A549 (cell line): ENCODE results near the gene GDF7. TPM values are rescaled to one million over a fixed set of nuclear protein-coding genes. Genes with fewer than 3 reads are reported as not detected.

Experiments
- ATAC-seq, 2 experiments: fragments of 200-7000 bp in 1 of 2; fragments of >200 bp in 1 of 2; cut with Nextera tagmentation in 1 of 2; cut with Tn5 transposase in 1 of 2; 3 replicates each; pipeline versions ENCODE4 v1.8.0 to v1.9.1; 2018 to 2020; ENCODE audit warnings: mild to moderate bottlenecking in 1 of 2, moderate library complexity in 1 of 2
- CTCF ChIA-PET: fragments of 300-600 bp; sonication (Branson Sonifier 250); formaldehyde crosslinking; extraction: SDS; loops from one replicate; lab custom pipeline; 2021; ENCODE audit warnings: antibody characterized with exemption, inconsistent platforms; lab: Yijun Ruan, JAX
- POLR2A ChIA-PET: fragments of 350-600 bp; formaldehyde crosslinking; extraction: SDS; loops from one replicate; lab custom pipeline; 2021; ENCODE audit warnings: antibody characterized with exemption, inconsistent platforms; lab: Yijun Ruan, JAX
- DNase-seq, 2 experiments: peaks; one replicate each; pipeline versions ENCODE4 v3.0.0 to v3.0.0-alpha.2; 2011 to 2016; ENCODE audit warnings: low read depth in 1 of 2, low spot score in 1 of 2
- FAIRE-seq: peaks from 2 replicates; lab custom pipeline; 2011; peaks lifted over from hg19 to GRCh38; lab: Jason Lieb, UNC
- H3K27ac ChIP-seq, 2 experiments: fragments of >200 bp; sonication (Bioruptor Twin); formaldehyde crosslinking; 3 replicates each; pipeline ENCODE4 v1.5.1; 2016 to 2017
- H3K4me1 ChIP-seq: fragments of >200 bp; sonication (Bioruptor Twin); formaldehyde crosslinking; 3 replicates; pipeline ENCODE4 v1.6.1; 2016
- H3K4me2 ChIP-seq: fragments of >200 bp; sonication (Bioruptor Twin); formaldehyde crosslinking; 3 replicates; pipeline ENCODE4 v1.6.1; 2016
- H3K4me3 ChIP-seq: fragments of >200 bp; sonication (Bioruptor Twin); formaldehyde crosslinking; 3 replicates; pipeline ENCODE4 v1.5.1; 2016
- H3K9me3 ChIP-seq: fragments of >200 bp; sonication (Bioruptor Twin); formaldehyde crosslinking; 3 replicates; pipeline ENCODE4 v1.6.1; 2016
- CEBPB ChIP-seq, 2 experiments: fragments of >200 bp in 1 of 2; sonication (Bioruptor Twin) in 1 of 2; formaldehyde crosslinking in 1 of 2; IDR thresholded peaks; 2 replicates each; pipeline ENCODE4 v1.6.1; 2012 to 2016
- EP300 ChIP-seq, 2 experiments: fragments of >200 bp; sonication (Bioruptor Twin); formaldehyde crosslinking; IDR thresholded peaks; 2 replicates in 1 of 2; 3 replicates in 1 of 2; pipeline ENCODE4 v1.6.1; 2016 to 2017
- ESRRA ChIP-seq: fragments of 150-350 bp; IDR thresholded peaks from 2 replicates; pipeline ENCODE4 v1.6.1; 2014; ENCODE audit warnings: mild to moderate bottlenecking, low read length, borderline replicate concordance
- FOSL2 ChIP-seq, 2 experiments: fragments of 450-650 bp in 1 of 2; fragments of >200 bp in 1 of 2; sonication (Bioruptor Twin) in 1 of 2; formaldehyde crosslinking; IDR thresholded peaks; 2 replicates each; pipeline versions ENCODE4 v1.5.0 to v1.6.1; 2016 to 2020; ENCODE audit warnings: mild to moderate bottlenecking in 1 of 2, moderate library complexity in 1 of 2
- GATA3 ChIP-seq: IDR thresholded peaks from 2 replicates; pipeline ENCODE4 v1.6.1; 2012; ENCODE audit warnings: borderline replicate concordance
- MYC ChIP-seq: IDR thresholded peaks from 2 replicates; pipeline ENCODE4 v1.6.1; 2012; ENCODE audit warnings: mild to moderate bottlenecking, inconsistent platforms, low read length, improper control_type of control experiment, borderline replicate concordance
- NFE2L2 ChIP-seq: fragments of 150-350 bp; conservative IDR thresholded peaks from 2 replicates; pipeline ENCODE4 v1.6.1; 2014; ENCODE audit warnings: low read length
- RAD21 ChIP-seq, 2 experiments: fragments of >200 bp in 1 of 2; sonication (Bioruptor Twin) in 1 of 2; formaldehyde crosslinking in 1 of 2; IDR thresholded peaks in 1 of 2; conservative IDR thresholded peaks in 1 of 2; 2 replicates in 1 of 2; 3 replicates in 1 of 2; pipeline ENCODE4 v1.6.1; 2012 to 2018; ENCODE audit warnings: inconsistent platforms in 1 of 2
- RARB ChIP-seq: fragments of 250-450 bp; sonication (Bioruptor Pico); IDR thresholded peaks from 2 replicates; pipeline ENCODE4 v1.8.0; 2021; ENCODE audit warnings: mild to moderate bottlenecking, moderate library complexity
- RCOR1 ChIP-seq: fragments of 150-350 bp; IDR thresholded peaks from 2 replicates; pipeline ENCODE4 v1.6.1; 2014; ENCODE audit warnings: antibody characterized with exemption, low read length, low read depth
- SMC3 ChIP-seq: fragments of >200 bp; sonication (Bioruptor Twin); formaldehyde crosslinking; IDR thresholded peaks from 3 replicates; pipeline ENCODE4 v1.6.1; 2018; ENCODE audit warnings: inconsistent platforms
- SREBF2 ChIP-seq: fragments of 450-650 bp; IDR thresholded peaks from 2 replicates; pipeline ENCODE4 v1.6.1; 2014; ENCODE audit warnings: mild to moderate bottlenecking, moderate library complexity
- TFCP2L1 ChIP-seq: fragments of 250-450 bp; sonication (Bioruptor Pico); IDR thresholded peaks from 2 replicates; pipeline ENCODE4 v1.5.0; 2021; ENCODE audit warnings: mild to moderate bottlenecking
- ZC3H11A ChIP-seq: fragments of 450-650 bp; IDR thresholded peaks from 2 replicates; pipeline ENCODE4 v1.6.1; 2014; ENCODE audit warnings: antibody characterized with exemption, mild to moderate bottlenecking
- WGBS: methylation state at CpG from one replicate; pipeline ENCODE4 v1.1.6; 2017; ENCODE audit errors: missing lambda C conversion rate; 5-methylcytosine and 5-hydroxymethylcytosine counted together
- polyA plus RNA-seq, 4 experiments: library from polyadenylated mRNA; depleted of rRNA in 3 of 4; stranded (reverse); fragments of >200 nt; fragmentation: RNase III in 1 of 4; extraction: RNeasy Plus Mini Kit Qiagen cat#74134 plus additional on column Dnase treatment in 1 of 4; gene quantifications; 2 replicates in 3 of 4; 3 replicates in 1 of 4; pipeline ENCODE4 v1.2.3, GENCODE V29; 2011 to 2017
- TF ChIP-seq, protein P1 (sequence below): fragments of 250-450 bp; sonication (Bioruptor Pico); IDR thresholded peaks from 2 replicates; pipeline ENCODE4 v1.5.0; 2020; ENCODE audit warnings: low read depth, mild to moderate bottlenecking, moderate library complexity
- TF ChIP-seq, protein P2 (sequence below): IDR thresholded peaks from 2 replicates; pipeline ENCODE4 v1.6.1; 2012
- TF ChIP-seq, protein P3 (sequence below): fragments of 200-600 bp; sonication (generic); IDR thresholded peaks from 2 replicates; pipeline ENCODE4 v1.6.1; 2016; ENCODE audit warnings: antibody characterized with exemption, mild to moderate bottlenecking, moderate library complexity
- TF ChIP-seq, protein P4 (sequence below): fragments of >200 bp; sonication (Bioruptor Twin); formaldehyde crosslinking; IDR thresholded peaks from 3 replicates; pipeline ENCODE4 v1.6.1; 2016
- TF ChIP-seq, protein P5 (sequence below): fragments of 150-350 bp; IDR thresholded peaks from 2 replicates; pipeline ENCODE4 v1.6.1; 2014; ENCODE audit warnings: low read depth, mild to moderate bottlenecking, low read length
- TF ChIP-seq, protein P6 (sequence below): fragments of >200 bp; sonication (Bioruptor Twin); formaldehyde crosslinking; IDR thresholded peaks from 3 replicates; pipeline ENCODE4 v1.5.1; 2016
- TF ChIP-seq, protein P7 (sequence below): fragments of >200 bp; sonication (Bioruptor Twin); formaldehyde crosslinking; IDR thresholded peaks from 2 replicates; pipeline ENCODE4 v1.6.1; 2016

Gene GDF7
- polyA plus RNA-seq, 2 of the 4 experiments (the other 2 are of a cell fraction) = 0.03 to 0.05 TPM

DNA sequence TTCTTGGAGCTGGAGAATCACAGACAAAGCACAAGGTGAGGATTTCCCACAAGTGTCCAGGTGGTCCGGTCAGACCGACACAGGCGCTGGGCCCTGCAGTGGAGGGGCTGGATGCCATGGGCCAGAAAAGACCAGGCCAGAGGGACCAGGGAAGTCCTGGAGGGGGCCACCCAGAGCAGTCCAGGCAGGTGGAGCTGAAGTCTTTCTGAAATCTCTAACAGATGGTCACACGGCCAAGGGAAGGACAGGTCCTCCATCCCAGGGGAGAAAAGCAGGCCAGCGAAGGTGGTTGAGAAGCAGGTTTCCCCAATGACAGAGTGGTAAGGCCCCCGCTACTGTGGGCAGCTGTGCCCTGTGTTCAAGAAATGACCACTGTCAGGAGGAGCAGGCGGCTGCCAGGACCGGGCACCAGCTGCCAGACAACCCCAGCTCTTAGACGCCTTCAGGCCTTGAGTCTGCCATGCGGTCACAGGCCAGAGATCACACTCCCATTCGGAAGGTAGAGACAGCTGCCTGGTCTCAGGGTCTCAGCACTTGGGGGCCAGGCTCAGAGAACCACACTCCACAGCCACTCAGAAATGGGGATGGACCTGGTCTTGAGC is 42.0 kb upstream of the GDF7 start:
- Histone ChIP-seq H3K4me1 (no peaks in the 10 kb centered on the region), H3K27ac (no peak overlapping the region), H3K4me2 (no peak overlapping the region), H3K4me3 (no peak overlapping the region), H3K9me3 (no peaks in the 10 kb centered on the region)
- ChIA-PET POLR2A (interaction anchor here (2.4 kb wide), 1 partner anchor 178 kb away, joined by 16 read pairs; the partner anchor contains the start of gene RHOB), CTCF (interaction anchor here (0.9 to 4.8 kb wide), 10 partner anchors 10 to 213 kb away, joined by 3 to 30 read pairs (median 5); partner anchors contain the start of gene HS1BP3)
- FAIRE-seq (no peak), ATAC-seq (no peak), DNase-seq (no peak)
- TF ChIP-seq SREBF2 (no peak), SMC3 (no peak), RARB (CRISPR knock-in tag) (no peak), ZC3H11A (no peak), NFE2L2 (no peak), ESRRA (no peak), EP300 (IDR thresholded peaks at IDR 0.05) (no peak), FOSL2 (IDR thresholded peaks at IDR 0.05) (no peak), FOSL2 (CRISPR knock-in tag; IDR thresholded peaks at IDR 0.05) (no peak), RAD21 (conservative IDR thresholded peaks at IDR 0.05 in 1 of 2, IDR thresholded peaks at IDR 0.05 in 1 of 2) (no peak)
- TF ChIP-seq, protein P1, sequence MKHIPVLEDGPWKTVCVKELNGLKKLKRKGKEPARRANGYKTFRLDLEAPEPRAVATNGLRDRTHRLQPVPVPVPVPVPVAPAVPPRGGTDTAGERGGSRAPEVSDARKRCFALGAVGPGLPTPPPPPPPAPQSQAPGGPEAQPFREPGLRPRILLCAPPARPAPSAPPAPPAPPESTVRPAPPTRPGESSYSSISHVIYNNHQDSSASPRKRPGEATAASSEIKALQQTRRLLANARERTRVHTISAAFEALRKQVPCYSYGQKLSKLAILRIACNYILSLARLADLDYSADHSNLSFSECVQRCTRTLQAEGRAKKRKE (CRISPR knock-in tag) = no peak
- TF ChIP-seq, protein P2, sequence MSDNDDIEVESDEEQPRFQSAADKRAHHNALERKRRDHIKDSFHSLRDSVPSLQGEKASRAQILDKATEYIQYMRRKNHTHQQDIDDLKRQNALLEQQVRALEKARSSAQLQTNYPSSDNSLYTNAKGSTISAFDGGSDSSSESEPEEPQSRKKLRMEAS = no peak
- 85% methylated on average over 11 of the region's 11 CpGs for WGBS

DNA sequence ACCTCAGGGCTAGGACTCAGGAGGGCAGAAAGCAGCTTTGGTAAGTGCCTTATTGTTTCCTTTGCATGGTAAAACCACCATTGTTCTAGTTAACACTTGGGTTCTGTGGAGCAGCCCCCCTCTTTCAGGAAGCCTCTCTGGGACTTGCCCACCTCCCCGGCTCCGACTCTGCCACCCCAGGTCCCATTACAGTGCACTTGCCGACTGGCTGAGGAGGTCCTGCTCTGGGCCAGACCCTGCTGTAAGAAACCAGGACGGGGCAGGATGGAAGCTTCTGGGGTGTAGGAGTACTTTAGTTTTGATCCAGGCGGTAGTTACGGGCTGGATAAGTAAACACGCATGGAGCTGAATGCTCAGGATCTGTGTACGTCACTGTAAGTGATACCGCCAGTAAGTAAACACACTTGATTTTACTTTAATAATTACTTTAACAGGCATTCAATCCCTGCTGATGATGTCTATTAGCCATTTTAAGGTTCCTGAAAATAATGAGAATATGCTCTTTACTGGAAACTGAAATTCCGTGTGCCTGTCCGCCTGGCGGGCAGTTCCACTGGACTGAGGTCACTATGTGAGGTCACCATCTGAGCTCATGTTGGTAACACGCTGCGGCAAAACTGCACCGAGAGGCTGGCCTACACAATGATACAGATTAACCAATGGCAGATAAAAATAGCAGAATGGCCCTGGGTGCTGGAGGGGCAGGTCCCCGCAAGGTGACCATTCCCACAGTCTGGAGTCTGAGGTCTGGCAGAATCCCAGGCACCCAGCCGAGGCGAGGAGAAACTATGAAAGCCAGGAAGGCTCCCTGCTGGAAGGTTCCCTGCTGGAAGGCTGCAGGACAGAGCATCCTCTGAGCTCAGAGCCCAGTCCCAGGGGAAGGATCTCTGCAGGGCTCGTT is 41.2 kb upstream of the GDF7 start:
- no peak for FAIRE-seq
- Histone ChIP-seq H3K27ac (no peak overlapping the region), H3K4me1 (no peaks in the 10 kb centered on the region), H3K4me2 (no peak overlapping the region), H3K4me3 (no peak overlapping the region), H3K9me3 (no peaks in the 10 kb centered on the region)
- WGBS = 90% methylated on average over 19 of the region's 19 CpGs
- DNase-seq = no peak
- ATAC-seq = no peak
- ChIA-PET POLR2A (interaction anchor here (0.6 to 2.4 kb wide), 2 partner anchors 35 to 179 kb away, joined by 3 to 16 read pairs; partner anchors contain the start of gene RHOB), CTCF (interaction anchor here (0.5 to 4.8 kb wide), 12 partner anchors 9 to 248 kb away, joined by 3 to 30 read pairs (median 4); partner anchors contain the start of gene HS1BP3)
- TF ChIP-seq RCOR1 = no peak
- no peak for TF ChIP-seq NFE2L2
- no peak for TF ChIP-seq MYC
- TF ChIP-seq EP300 (IDR thresholded peaks at IDR 0.05) = no peak
- TF ChIP-seq, protein P3, sequence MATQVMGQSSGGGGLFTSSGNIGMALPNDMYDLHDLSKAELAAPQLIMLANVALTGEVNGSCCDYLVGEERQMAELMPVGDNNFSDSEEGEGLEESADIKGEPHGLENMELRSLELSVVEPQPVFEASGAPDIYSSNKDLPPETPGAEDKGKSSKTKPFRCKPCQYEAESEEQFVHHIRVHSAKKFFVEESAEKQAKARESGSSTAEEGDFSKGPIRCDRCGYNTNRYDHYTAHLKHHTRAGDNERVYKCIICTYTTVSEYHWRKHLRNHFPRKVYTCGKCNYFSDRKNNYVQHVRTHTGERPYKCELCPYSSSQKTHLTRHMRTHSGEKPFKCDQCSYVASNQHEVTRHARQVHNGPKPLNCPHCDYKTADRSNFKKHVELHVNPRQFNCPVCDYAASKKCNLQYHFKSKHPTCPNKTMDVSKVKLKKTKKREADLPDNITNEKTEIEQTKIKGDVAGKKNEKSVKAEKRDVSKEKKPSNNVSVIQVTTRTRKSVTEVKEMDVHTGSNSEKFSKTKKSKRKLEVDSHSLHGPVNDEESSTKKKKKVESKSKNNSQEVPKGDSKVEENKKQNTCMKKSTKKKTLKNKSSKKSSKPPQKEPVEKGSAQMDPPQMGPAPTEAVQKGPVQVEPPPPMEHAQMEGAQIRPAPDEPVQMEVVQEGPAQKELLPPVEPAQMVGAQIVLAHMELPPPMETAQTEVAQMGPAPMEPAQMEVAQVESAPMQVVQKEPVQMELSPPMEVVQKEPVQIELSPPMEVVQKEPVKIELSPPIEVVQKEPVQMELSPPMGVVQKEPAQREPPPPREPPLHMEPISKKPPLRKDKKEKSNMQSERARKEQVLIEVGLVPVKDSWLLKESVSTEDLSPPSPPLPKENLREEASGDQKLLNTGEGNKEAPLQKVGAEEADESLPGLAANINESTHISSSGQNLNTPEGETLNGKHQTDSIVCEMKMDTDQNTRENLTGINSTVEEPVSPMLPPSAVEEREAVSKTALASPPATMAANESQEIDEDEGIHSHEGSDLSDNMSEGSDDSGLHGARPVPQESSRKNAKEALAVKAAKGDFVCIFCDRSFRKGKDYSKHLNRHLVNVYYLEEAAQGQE = no peak
- TF ChIP-seq RARB (CRISPR knock-in tag) = no peak
- TF ChIP-seq GATA3 = no peak
- no peak for TF ChIP-seq TFCP2L1 (CRISPR knock-in tag)
- TF ChIP-seq, protein P4, sequence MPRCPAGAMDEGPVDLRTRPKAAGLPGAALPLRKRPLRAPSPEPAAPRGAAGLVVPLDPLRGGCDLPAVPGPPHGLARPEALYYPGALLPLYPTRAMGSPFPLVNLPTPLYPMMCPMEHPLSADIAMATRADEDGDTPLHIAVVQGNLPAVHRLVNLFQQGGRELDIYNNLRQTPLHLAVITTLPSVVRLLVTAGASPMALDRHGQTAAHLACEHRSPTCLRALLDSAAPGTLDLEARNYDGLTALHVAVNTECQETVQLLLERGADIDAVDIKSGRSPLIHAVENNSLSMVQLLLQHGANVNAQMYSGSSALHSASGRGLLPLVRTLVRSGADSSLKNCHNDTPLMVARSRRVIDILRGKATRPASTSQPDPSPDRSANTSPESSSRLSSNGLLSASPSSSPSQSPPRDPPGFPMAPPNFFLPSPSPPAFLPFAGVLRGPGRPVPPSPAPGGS = no peak
- no peak for TF ChIP-seq CEBPB (IDR thresholded peaks at IDR 0.05)
- TF ChIP-seq, protein P5, sequence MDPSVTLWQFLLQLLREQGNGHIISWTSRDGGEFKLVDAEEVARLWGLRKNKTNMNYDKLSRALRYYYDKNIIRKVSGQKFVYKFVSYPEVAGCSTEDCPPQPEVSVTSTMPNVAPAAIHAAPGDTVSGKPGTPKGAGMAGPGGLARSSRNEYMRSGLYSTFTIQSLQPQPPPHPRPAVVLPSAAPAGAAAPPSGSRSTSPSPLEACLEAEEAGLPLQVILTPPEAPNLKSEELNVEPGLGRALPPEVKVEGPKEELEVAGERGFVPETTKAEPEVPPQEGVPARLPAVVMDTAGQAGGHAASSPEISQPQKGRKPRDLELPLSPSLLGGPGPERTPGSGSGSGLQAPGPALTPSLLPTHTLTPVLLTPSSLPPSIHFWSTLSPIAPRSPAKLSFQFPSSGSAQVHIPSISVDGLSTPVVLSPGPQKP = no peak
- TF ChIP-seq, protein P6, sequence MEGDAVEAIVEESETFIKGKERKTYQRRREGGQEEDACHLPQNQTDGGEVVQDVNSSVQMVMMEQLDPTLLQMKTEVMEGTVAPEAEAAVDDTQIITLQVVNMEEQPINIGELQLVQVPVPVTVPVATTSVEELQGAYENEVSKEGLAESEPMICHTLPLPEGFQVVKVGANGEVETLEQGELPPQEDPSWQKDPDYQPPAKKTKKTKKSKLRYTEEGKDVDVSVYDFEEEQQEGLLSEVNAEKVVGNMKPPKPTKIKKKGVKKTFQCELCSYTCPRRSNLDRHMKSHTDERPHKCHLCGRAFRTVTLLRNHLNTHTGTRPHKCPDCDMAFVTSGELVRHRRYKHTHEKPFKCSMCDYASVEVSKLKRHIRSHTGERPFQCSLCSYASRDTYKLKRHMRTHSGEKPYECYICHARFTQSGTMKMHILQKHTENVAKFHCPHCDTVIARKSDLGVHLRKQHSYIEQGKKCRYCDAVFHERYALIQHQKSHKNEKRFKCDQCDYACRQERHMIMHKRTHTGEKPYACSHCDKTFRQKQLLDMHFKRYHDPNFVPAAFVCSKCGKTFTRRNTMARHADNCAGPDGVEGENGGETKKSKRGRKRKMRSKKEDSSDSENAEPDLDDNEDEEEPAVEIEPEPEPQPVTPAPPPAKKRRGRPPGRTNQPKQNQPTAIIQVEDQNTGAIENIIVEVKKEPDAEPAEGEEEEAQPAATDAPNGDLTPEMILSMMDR = no peak
- TF ChIP-seq, protein P7, sequence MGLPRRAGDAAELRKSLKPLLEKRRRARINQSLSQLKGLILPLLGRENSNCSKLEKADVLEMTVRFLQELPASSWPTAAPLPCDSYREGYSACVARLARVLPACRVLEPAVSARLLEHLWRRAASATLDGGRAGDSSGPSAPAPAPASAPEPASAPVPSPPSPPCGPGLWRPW = no peak
